GM18508 (cell line): ENCODE measurements around the gene ARHGAP27.

Experiments used
- ATAC-seq: cut with Tn5 transposase; IDR thresholded peaks from one replicate; pipeline ENCODE4 v1.9.1; 2021; ENCODE audit warnings: moderate number of reproducible peaks; ENCODE audit not compliant: insufficient read depth, unreplicated experiment

ARHGAP27 gene

GRCh38 chr17:45410144-45411091, 22.3 kb downstream of the ARHGAP27 start:
- no peak for ATAC-seq

GRCh38 chr17:45409659-45410076, 23.0 kb downstream of the ARHGAP27 start:
- ATAC-seq, result no peak

DNA sequence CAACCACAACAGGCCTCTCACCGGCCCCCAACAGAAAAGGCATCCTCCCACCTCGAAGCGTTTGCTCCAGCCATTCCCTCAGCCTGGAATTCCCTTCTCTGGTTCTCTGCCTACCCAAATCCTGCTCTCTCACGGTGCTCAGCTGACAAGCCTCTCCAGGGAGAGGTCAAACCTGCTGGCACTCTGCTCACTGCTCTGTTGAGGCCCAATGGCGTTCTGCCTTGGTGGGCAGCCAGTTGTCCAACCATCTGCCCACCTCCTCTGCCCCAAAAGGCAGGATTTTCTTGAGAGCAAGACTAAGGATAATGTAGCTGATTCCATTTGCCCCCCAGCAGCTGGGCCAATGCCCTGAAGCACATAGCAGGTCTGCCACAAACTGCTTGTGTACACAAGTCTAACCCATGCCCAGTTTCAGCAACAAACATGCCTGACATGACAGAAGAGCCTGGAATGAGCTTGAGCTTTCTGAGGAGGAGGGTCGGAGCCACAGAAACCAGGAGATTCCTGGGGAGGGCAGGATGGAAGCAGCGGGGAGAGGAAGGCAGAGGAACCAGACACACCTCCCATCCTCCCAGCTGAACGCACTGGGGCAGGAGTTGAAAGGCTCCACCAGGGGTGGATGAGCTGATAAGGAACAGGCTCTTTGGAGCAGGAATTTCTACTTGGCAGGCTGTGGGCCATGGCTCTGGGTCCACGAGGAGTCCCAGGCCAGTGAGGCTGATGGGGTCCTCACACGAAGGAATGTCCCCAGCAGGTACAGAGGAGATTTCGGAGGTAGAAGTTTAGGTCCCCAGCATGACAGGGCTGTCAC, 23.9 kb downstream of the ARHGAP27 start:
- ATAC-seq, result no peak

GRCh38 chr17:45406107-45406506, 26.6 kb downstream of the ARHGAP27 start:
- ATAC-seq, result no peak

- ATAC-seq, result no peak
These were observed 27.2 kb downstream of the ARHGAP27 start for GRCh38 chr17:45405250-45406086.

- no peak for ATAC-seq
These were observed 27.8 kb downstream of the ARHGAP27 start for GRCh38 chr17:45404870-45405249.

GRCh38 chr17:45403906-45404490, 28.7 kb downstream of the ARHGAP27 start:
- no peak for ATAC-seq

DNA sequence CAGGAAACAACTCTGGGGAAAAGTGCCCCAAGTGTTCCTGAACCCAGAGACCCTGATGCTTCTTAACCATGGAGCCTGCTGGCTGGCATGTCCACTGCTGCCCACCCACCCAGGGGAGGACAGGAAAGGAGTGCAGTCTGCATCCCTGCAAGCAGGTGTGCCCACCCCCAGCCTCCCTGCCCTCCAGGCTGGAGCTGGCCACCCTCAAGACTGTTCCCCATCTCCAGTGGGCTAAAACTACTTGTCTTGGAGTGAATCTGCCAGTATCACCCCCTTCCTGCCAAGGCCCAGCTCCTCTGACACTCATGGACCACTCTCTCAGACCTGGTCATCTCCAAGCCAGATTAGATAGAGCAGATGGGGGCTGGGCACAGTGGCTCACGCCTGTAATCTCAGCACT, 29.8 kb downstream of the ARHGAP27 start:
- ATAC-seq, result no peak

GRCh38 chr17:45398800-45399199, 33.9 kb downstream of the ARHGAP27 start:
- ATAC-seq, result no peak

DNA sequence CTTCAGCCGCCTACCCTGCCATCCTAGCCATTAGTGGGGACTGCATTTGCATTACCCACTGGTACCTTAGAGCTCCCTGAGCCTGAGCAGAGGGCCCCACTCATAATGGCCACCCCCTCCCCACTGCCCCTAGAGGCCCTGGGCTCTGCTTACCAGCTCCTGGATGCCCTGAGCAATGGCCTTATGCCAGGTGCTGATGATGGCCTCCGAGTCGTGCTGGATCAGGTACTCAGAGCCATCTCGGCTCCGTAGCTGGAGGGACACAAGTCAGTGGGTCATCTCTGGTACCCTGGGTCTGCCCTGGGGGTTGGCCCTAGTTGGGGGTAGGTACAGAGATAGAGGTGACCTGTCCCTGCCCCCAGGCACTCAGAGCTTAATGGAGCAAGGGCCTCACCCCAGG, 34.9 kb downstream of the ARHGAP27 start:
- no peak for ATAC-seq

DNA sequence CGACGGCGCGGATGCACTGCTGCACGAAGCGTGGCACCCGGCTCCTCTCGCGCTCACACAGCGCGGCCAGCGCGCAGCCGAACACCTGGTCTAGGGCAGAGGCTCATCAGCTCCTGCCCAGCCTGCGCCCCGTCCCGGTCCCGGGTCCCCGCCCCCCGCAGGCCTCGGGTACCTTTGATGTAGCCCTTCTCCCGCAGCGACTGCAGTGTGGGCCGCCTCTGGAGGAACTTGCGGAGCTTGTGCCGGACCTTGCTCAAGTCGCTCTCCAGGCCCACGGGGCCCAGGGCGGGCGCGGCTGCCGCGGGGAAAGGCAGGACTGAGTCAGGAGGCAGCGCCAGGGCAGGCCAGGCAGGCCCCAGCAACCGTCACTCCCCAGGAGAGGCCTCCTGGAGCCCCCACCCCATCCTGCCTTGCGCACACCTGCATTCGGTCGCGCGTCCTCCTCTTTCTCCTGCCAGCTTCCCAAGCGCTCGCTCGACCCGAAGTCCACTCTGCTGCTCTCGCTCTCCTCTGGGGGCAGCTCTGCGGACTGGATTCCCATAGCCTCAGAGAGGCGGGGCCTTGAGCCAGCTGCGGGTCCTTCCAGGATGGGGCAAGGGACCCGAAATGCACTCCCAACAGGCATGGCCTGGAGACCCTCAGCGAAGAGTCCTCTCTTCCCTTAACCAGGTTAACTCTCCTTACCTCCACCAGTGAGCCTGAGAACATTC, 36.0 kb downstream of the ARHGAP27 start:
- ATAC-seq, result no peak

DNA sequence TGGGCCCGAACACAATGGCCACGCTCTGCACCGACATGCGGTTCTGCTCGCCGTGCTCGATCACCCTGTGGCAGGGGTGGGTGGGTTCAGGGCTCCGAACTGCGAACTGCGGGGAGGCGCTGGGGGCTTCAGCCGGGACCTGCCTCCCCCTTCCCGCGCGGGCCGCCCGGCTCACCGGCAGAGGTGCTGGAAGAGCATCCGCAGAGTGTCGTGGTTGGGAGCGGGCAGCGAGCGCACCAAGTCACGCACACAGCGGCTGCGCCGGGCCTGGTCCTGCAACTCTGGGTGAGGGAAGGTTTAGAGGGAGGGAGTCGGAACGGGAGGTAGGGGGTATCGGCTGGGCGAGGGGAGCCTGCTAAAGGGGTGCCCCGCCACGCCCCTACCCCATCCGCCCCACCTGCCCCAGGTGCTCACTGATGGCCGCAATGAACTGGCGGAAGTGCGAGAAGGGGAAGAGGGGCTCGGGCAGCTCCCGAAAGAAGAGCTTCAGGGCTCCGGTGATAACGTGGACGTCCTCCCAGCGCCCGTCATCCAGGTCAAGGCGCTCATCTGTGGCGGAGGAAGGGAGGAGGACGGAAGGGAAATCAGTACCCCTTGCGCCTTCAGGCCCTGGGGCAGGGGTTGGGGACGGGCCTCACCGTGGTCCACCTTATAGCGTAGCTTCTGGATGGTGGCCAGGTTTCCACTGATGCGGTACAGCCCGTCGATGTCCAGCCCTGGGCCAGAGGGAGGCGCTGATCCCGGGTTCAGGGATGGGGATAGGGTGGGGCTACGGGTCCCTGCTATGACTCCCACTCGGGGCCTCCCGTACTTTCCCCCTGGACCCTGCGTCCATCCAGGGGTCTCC, 36.9 kb downstream of the ARHGAP27 start:
- ATAC-seq, result no peak

DNA sequence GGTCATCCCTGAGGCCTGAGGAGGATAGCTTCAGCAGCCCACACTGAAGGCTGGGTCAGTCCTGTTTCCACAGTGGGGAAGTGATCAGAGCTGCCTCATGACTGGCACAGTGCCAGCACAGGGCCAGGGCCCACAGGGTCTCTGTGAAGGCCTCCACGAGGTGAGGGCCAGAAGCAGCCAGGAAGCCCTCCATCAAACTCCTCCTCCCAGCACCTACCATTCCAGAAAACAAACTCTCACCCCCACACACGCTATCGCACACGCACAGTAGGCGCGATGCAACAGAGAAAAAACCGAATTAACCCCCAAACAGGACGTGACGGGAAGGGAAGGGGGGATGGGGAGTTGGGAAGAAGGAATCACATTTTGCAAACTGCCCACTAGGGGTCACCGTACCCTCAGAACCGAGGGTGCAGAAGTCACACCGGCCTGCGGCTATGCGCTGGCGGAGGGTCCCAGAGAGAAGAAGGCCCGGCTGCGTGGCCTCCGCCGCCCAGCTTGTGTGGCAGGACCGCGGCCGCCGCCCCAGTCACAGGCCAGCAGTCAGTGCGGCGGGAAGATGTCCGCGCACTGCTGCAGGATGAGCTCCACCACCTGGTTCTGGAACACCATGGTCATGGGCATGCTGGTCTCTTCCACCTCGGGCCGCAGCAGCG, 37.6 kb downstream of the ARHGAP27 start:
- ATAC-seq, result no peak

DNA sequence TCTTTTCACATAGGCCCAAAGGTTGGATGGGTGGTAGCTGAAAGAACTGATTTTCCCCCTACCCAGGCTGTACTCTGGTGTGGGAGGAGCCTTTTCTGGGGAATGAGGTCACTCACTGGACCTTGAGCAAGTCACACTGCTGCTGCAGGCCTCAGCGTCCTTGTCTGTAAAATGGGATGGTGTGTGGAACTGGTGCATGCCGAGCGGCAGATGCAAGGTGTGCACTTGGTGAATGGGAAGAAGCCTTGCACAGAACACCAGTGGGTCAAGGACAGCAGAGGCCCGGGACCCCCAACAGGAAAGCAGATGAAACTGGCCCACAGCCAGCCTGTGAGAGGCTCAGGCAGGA, 38.1 kb downstream of the ARHGAP27 start:
- ATAC-seq, result no peak

- ATAC-seq, result no peak
These were observed 38.6 kb downstream of the ARHGAP27 start for GRCh38 chr17:45394091-45394490.

GRCh38 chr17:45393411-45393810, 39.3 kb downstream of the ARHGAP27 start:
- no peak for ATAC-seq

- no peak for ATAC-seq
These were observed 40.8 kb downstream of the ARHGAP27 start for GRCh38 chr17:45391918-45392317.

DNA sequence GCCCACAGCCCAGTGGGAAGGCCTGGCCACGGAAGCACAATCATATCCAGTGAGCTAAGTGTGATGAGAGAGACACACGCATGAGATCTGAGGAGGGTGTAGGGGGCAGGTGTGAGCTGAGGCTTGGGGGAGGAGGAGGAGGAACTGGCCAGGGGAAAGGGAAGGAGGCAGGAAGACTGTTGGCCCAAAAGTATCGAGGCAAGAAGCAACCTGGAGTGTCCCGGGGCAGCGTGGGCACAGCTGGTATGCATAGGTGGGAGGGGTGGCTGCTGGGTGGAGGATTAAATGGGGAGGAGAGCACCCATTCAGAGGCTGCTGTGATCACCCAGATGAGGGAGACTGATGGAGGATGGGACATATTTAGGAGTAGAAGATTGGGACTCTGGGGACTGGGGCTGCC, 41.4 kb downstream of the ARHGAP27 start:
- ATAC-seq, result no peak
